Stimulated activated CD8-positive, alpha-beta memory T cell treated with anti-CD3 and anti-CD28 coated beads, Interleukin-2, amount 100 ng/mL, for 48 hours (primary cell): ENCODE results near the gene TPTE.
"Not testable (repeated sequence)": the region's sequence is repeated elsewhere in the genome, so short reads cannot be mapped to it uniquely, and the experiment has no call there.

ENCODE experiments used
- DNase-seq, 2 donors: peaks; one replicate each; pipeline ENCODE4 v3.0.0-alpha.2; 2020; ENCODE audit warnings: low read depth in 2 of 2

The TPTE gene

GRCh38 chr21:10521091-10521598 is at the start of gene TPTE:
TSS of gene TPTE (plus strand) at chr21:10521583. CDS start at chr21:10538724, 17,141 bp downstream.
- DNase-seq, result no peak

GRCh38 chr21:10471999-10472398 is 49.4 kb upstream of the TPTE start:
- not testable (repeated sequence) for DNase-seq

GRCh38 chr21:10477794-10478193 is 43.6 kb upstream of the TPTE start:
- DNase-seq, result not testable (repeated sequence)

- not testable (repeated sequence) for DNase-seq
Observed at GRCh38 chr21:10479875-10480274, 41.5 kb upstream of the TPTE start.

- DNase-seq, result not testable (repeated sequence)
Observed at GRCh38 chr21:10484864-10485263, 36.5 kb upstream of the TPTE start.

GRCh38 chr21:10490453-10490852 is 30.9 kb upstream of the TPTE start:
- DNase-seq, result not testable (repeated sequence)

- no peak for DNase-seq
Observed at GRCh38 chr21:10511116-10511515, 10.3 kb upstream of the TPTE start.

GRCh38 chr21:10516889-10517288 is 4.5 kb upstream of the TPTE start:
- not testable (repeated sequence) for DNase-seq

GRCh38 chr21:10517904-10518303 is 3.5 kb upstream of the TPTE start:
- not testable (repeated sequence) for DNase-seq

GRCh38 chr21:10521835-10522500 is 585 bp downstream of the TPTE start:
- not testable (repeated sequence) for DNase-seq

GRCh38 chr21:10539956-10540355 is 18.6 kb downstream of the TPTE start:
- DNase-seq, result no peak

- DNase-seq, result not testable (repeated sequence)
Observed at GRCh38 chr21:10544376-10544775, 23.0 kb downstream of the TPTE start.

- not testable (repeated sequence) for DNase-seq
Observed at GRCh38 chr21:10547868-10548267, 26.5 kb downstream of the TPTE start.

- DNase-seq, result not testable (repeated sequence)
Observed at GRCh38 chr21:10548331-10548954, 27.1 kb downstream of the TPTE start.

- DNase-seq, result not testable (repeated sequence)
Observed at GRCh38 chr21:10570803-10571202, 49.4 kb downstream of the TPTE start.

- DNase-seq, result not testable (repeated sequence)
Observed at GRCh38 chr21:10574531-10575310, 53.3 kb downstream of the TPTE start.

GRCh38 chr21:10575311-10575667 is 53.9 kb downstream of the TPTE start:
- no peak for DNase-seq

GRCh38 chr21:10578910-10579309 is 57.5 kb downstream of the TPTE start:
- not testable (repeated sequence) for DNase-seq

GRCh38 chr21:10589115-10589514 is 67.7 kb downstream of the TPTE start:
- not testable (repeated sequence) for DNase-seq

- DNase-seq, result not testable (repeated sequence)
Observed at GRCh38 chr21:10607074-10607473, 85.7 kb downstream of the TPTE start.

GRCh38 chr21:10614285-10614684 is 92.9 kb downstream of the TPTE start:
- not testable (repeated sequence) for DNase-seq

GRCh38 chr21:10616061-10616460 is 94.7 kb downstream of the TPTE start:
- DNase-seq, result not testable (repeated sequence)
